CD14-positive monocyte (primary cell): ENCODE results near the gene FAM210A. TPM values are rescaled to one million over a fixed set of nuclear protein-coding genes. Genes with fewer than 3 reads are reported as not detected.

Experiments used
- DNase-seq, 3 donors: peaks; one replicate each; pipeline ENCODE4 v3.0.0-alpha.2; 2011 to 2022
- H2AFZ ChIP-seq: 2 replicates; pipeline ENCODE4 v1.6.0; 2012; ENCODE audit warnings: mild to moderate bottlenecking, low read depth, low read length, inconsistent platforms; ENCODE audit not compliant: insufficient read depth, poor library complexity, severe bottlenecking
- H3K27ac ChIP-seq, 2 donors: 1 replicate in 1 of 2; 2 replicates in 1 of 2; pipeline ENCODE4 v1.5.1; 2012 to 2013; ENCODE audit warnings: low read length in 2 of 2, control low read depth in 1 of 2, inconsistent platforms in 1 of 2, low read depth in 1 of 2, mild to moderate bottlenecking in 1 of 2
- H3K27me3 ChIP-seq, 2 donors: one replicate each; pipeline versions ENCODE4 v1.6.0 to v1.6.1; 2011 to 2013; ENCODE audit warnings: low read length in 2 of 2; ENCODE audit not compliant: control insufficient read depth in 2 of 2, insufficient read depth in 2 of 2
- H3K36me3 ChIP-seq, 2 donors: replicated peaks in 1 of 2; 1 replicate in 1 of 2; 2 replicates in 1 of 2; pipeline versions ENCODE4 v1.5.1 to v1.6.1; 2012 to 2013; ENCODE audit warnings: low read length in 2 of 2, control low read depth in 1 of 2, inconsistent platforms in 1 of 2, mild to moderate bottlenecking in 1 of 2; ENCODE audit not compliant: insufficient read depth in 2 of 2, control insufficient read depth in 1 of 2
- H3K4me1 ChIP-seq, 2 donors: 1 replicate in 1 of 2; 2 replicates in 1 of 2; pipeline versions ENCODE4 v1.5.1 to v1.6.1; 2012 to 2013; ENCODE audit warnings: low read length in 2 of 2, control low read depth in 1 of 2, inconsistent platforms in 1 of 2, mild to moderate bottlenecking in 1 of 2, moderate library complexity in 1 of 2; ENCODE audit not compliant: insufficient read depth in 2 of 2, control insufficient read depth in 1 of 2
- H3K4me2 ChIP-seq: replicated peaks from 2 replicates; pipeline ENCODE3; 2012; ENCODE audit warnings: low read length, moderate library complexity, mild to moderate bottlenecking; ENCODE audit not compliant: poor library complexity, severe bottlenecking; ENCODE audit errors: extremely low read depth
- H3K4me3 ChIP-seq, 3 experiments: fragments of 200-600 bp in 1 of 3; sonication (generic) in 1 of 3; replicated peaks in 1 of 3; 1 replicate in 2 of 3; 2 replicates in 1 of 3; pipeline ENCODE4 v1.5.1; 2011 to 2013; ENCODE audit warnings: low read length in 3 of 3, mild to moderate bottlenecking in 3 of 3, control low read depth in 2 of 3, low read depth in 2 of 3, inconsistent platforms in 1 of 3, moderate library complexity in 1 of 3
- H3K79me2 ChIP-seq: 2 replicates; pipeline ENCODE4 v1.6.0; 2012; ENCODE audit warnings: mild to moderate bottlenecking, control low read depth, inconsistent platforms, low read length, moderate library complexity; ENCODE audit not compliant: insufficient read depth
- H3K9ac ChIP-seq: 2 replicates; pipeline ENCODE4 v1.6.0; 2017; ENCODE audit warnings: low read length, mild to moderate bottlenecking; ENCODE audit not compliant: insufficient read depth, poor library complexity, severe bottlenecking
- H3K9me3 ChIP-seq, 2 donors: replicated peaks in 1 of 2; 1 replicate in 1 of 2; 2 replicates in 1 of 2; pipeline versions ENCODE4 v1.5.1 to v1.6.1; 2012 to 2013; ENCODE audit warnings: low read length in 2 of 2, control low read depth in 1 of 2; ENCODE audit not compliant: control insufficient read depth in 1 of 2, insufficient read depth in 1 of 2
- H4K20me1 ChIP-seq: 2 replicates; pipeline ENCODE4 v1.6.0; 2012; ENCODE audit warnings: mild to moderate bottlenecking, low read length, control low read depth, moderate library complexity; ENCODE audit not compliant: insufficient read depth
- H3K27ac Mint-ChIP-seq, 7 donors: one replicate each; pipeline ENCODE4 v1.8.0; 2020; ENCODE audit warnings: mild to moderate bottlenecking in 7 of 7, mixed read lengths in 7 of 7, moderate library complexity in 6 of 7, inconsistent platforms in 2 of 7
- H3K27me3 Mint-ChIP-seq, 3 donors: one replicate each; pipeline ENCODE4 v1.8.0; 2021 to 2022; ENCODE audit warnings: low read depth in 3 of 3, mild to moderate bottlenecking in 3 of 3, mixed read lengths in 3 of 3, moderate library complexity in 3 of 3, inconsistent platforms in 1 of 3
- H3K36me3 Mint-ChIP-seq, 2 donors: one replicate each; pipeline ENCODE4 v1.8.0; 2020; ENCODE audit warnings: mixed read lengths in 2 of 2, inconsistent platforms in 1 of 2, mild to moderate bottlenecking in 1 of 2
- H3K4me1 Mint-ChIP-seq: one replicate; pipeline ENCODE4 v1.8.0; 2020; ENCODE audit warnings: mild to moderate bottlenecking, mixed read lengths
- H3K4me3 Mint-ChIP-seq, 2 donors: one replicate each; pipeline ENCODE4 v1.8.0; 2020; ENCODE audit warnings: mild to moderate bottlenecking in 2 of 2, mixed read lengths in 2 of 2, moderate library complexity in 1 of 2
- H3K9me3 Mint-ChIP-seq, 7 donors: one replicate each; pipeline ENCODE4 v1.8.0; 2020 to 2022; ENCODE audit warnings: mixed read lengths in 7 of 7, mild to moderate bottlenecking in 6 of 7, moderate library complexity in 6 of 7, inconsistent platforms in 2 of 7
- CTCF ChIP-seq: fragments of 200-600 bp; IDR thresholded peaks from one replicate; pipeline ENCODE4 v1.8.0; 2022; ENCODE audit warnings: antibody characterized with exemption, mild to moderate bottlenecking
- WGBS: methylation state at CpG from one replicate; pipeline ENCODE4 v1.1.5; 2013; ENCODE audit warnings: missing lambda C conversion rate; ENCODE audit not compliant: insufficient coverage; 5-methylcytosine and 5-hydroxymethylcytosine counted together
- intact Hi-C, 2 donors: fragments of 100-400 bp; cut with micrococcal nuclease; formaldehyde crosslinking; loops; one replicate each; pipeline versions ENCODE4 v1.15.0 to v1.15.1; 2023
- polyA plus RNA-seq, 3 donors: library from polyadenylated mRNA; depleted of rRNA in 1 of 3; unstranded in 2 of 3; stranded (reverse) in 1 of 3; fragments of 300-500 nt in 2 of 3; fragments of >200 nt in 1 of 3; fragmentation: Illumina TruSeq in 2 of 3; gene quantifications; 1 replicate in 2 of 3; 2 replicates in 1 of 3; pipeline ENCODE4 v1.2.3, GENCODE V29; 2012 to 2021

The FAM210A gene
- polyA plus RNA-seq, 3 donors: 2.8 to 6.9 (median 6.9) TPM

GRCh38 chr18:13735681-13736080 lies 9.3 kb upstream of the FAM210A start:
- no peak overlapping the region for H3K9ac ChIP-seq
- no peak overlapping the region for H2AFZ ChIP-seq
- H3K27me3 ChIP-seq: no peaks in the 10 kb centered on the region
- Mint-ChIP-seq H3K36me3 (peaks cover 65 to 89% of the 10 kb centered on the region in 2 donors), H3K4me3 (no peak overlapping the region), H3K27me3 (peaks cover 0 to 2% (median 0%) of the 10 kb centered on the region in 3 donors), H3K27ac (no peak overlapping the region), H3K4me1 (no peaks in the 10 kb centered on the region), H3K9me3 (no peaks in the 10 kb centered on the region)
- no peak overlapping the region for H3K27ac ChIP-seq
- peaks cover 8% of the 10 kb centered on the region for H4K20me1 ChIP-seq
- no peaks in the 10 kb centered on the region for H3K4me1 ChIP-seq
- H3K79me2 ChIP-seq: peaks cover 2% of the 10 kb centered on the region
- no CpG with 5 or more reads among the region's 2 CpGs for WGBS
- peaks cover 74 to 98% of the 10 kb centered on the region in 2 donors for H3K36me3 ChIP-seq
- intact Hi-C loops: no loop called here
- H3K4me2 ChIP-seq: no peak overlapping the region
- no peak for TF ChIP-seq CTCF
- H3K4me3 ChIP-seq: no peak overlapping the region
- no peak for DNase-seq
- H3K9me3 ChIP-seq: no peaks in the 10 kb centered on the region

DNA sequence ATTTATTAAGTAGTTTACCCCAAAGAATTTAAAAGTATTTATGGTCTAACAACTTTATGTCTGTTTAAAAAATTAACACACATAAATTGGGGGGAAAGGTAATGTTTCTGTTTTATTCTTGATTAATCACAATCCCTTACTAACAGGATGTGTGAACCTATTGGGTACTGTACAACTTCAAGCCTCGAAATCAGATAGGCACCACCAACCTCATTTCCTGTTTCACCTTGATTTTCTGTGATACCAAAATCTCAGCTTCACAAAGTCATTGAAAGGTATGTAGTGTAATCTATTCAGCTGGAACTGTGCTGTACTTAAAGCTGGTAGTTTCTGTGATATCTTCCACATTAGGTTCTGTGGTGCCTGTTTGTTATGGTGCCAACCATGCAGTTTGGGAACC lies 4.1 kb upstream of the FAM210A start:
- peaks cover 28 to 40% of the 10 kb centered on the region in 2 donors for H3K36me3 Mint-ChIP-seq
- WGBS: no CpG with 5 or more reads among the region's 1 CpG
- Histone ChIP-seq H3K4me3 (no peak overlapping the region), H2AFZ (no peak overlapping the region), H3K4me1 (peaks cover 12 to 20% of the 10 kb centered on the region in 2 donors), H3K79me2 (peaks cover 54% of the 10 kb centered on the region), H4K20me1 (peaks cover 26% of the 10 kb centered on the region), H3K36me3 (peaks cover 23 to 49% of the 10 kb centered on the region in 2 donors), H3K4me2 (no peak overlapping the region), H3K27me3 (no peaks in the 10 kb centered on the region), H3K9ac (no peak overlapping the region), H3K9me3 (no peaks in the 10 kb centered on the region), H3K27ac (no peak overlapping the region)
- intact Hi-C loops: no loop called here
- no peak for TF ChIP-seq CTCF
- no peaks in the 10 kb centered on the region for H3K9me3 Mint-ChIP-seq
- DNase-seq: no peak
- H3K4me1 Mint-ChIP-seq: peaks cover 22% of the 10 kb centered on the region
- no peak overlapping the region for H3K4me3 Mint-ChIP-seq
- H3K27me3 Mint-ChIP-seq: no peaks in the 10 kb centered on the region
- no peak overlapping the region for H3K27ac Mint-ChIP-seq
